A549 (cell line): Measurements from ENCODE around the gene DHX35. TPM values are rescaled to one million over a fixed set of nuclear protein-coding genes. Genes with fewer than 3 reads are reported as not detected.
A peak's percentile ranks its signal among the peaks of the same experiment; 100 is the strongest.

ENCODE experiments used
- EHMT2 ChIP-seq: fragments of 200-600 bp; sonication (generic); IDR thresholded peaks from 2 replicates; pipeline ENCODE4 v1.6.1; 2016; ENCODE audit warnings: antibody characterized with exemption, low read depth, mild to moderate bottlenecking, moderate library complexity
- EP300 ChIP-seq, 2 experiments: fragments of >200 bp; sonication (Bioruptor Twin); formaldehyde crosslinking; IDR thresholded peaks; 2 replicates in 1 of 2; 3 replicates in 1 of 2; pipeline ENCODE4 v1.6.1; 2016 to 2017
- FOSB ChIP-seq: fragments of 250-450 bp; sonication (Bioruptor Pico); IDR thresholded peaks from 2 replicates; pipeline ENCODE4 v1.5.0; 2020; ENCODE audit warnings: mild to moderate bottlenecking, moderate library complexity
- FOXS1 ChIP-seq: fragments of 250-450 bp; sonication (Bioruptor Pico); IDR thresholded peaks from 2 replicates; pipeline ENCODE4 v1.5.0; 2020; ENCODE audit warnings: mild to moderate bottlenecking, moderate library complexity
- GATA3 ChIP-seq: IDR thresholded peaks from 2 replicates; pipeline ENCODE4 v1.6.1; 2012; ENCODE audit warnings: borderline replicate concordance
- HOXA7 ChIP-seq: fragments of 250-450 bp; sonication (Bioruptor Pico); IDR thresholded peaks from 2 replicates; pipeline ENCODE4 v1.5.0; 2020; ENCODE audit warnings: mild to moderate bottlenecking, moderate library complexity
- HOXB5 ChIP-seq: fragments of 250-450 bp; sonication (Bioruptor Pico); IDR thresholded peaks from 2 replicates; pipeline ENCODE4 v1.5.0; 2020; ENCODE audit warnings: mild to moderate bottlenecking, moderate library complexity
- JUN ChIP-seq, 2 experiments: fragments of >200 bp; sonication (Bioruptor Twin); formaldehyde crosslinking; IDR thresholded peaks; 2 replicates in 1 of 2; 3 replicates in 1 of 2; pipeline ENCODE4 v1.6.1; 2016 to 2017
- KDM1A ChIP-seq: fragments of 200-600 bp; sonication (generic); IDR thresholded peaks from 2 replicates; pipeline ENCODE4 v1.6.1; 2016; ENCODE audit warnings: low read depth, mild to moderate bottlenecking
- KDM5A ChIP-seq: fragments of 200-600 bp; sonication (generic); IDR thresholded peaks from 2 replicates; pipeline ENCODE4 v1.6.1; 2016; ENCODE audit warnings: antibody characterized with exemption, mild to moderate bottlenecking
- MAZ ChIP-seq: fragments of 150-350 bp; IDR thresholded peaks from 2 replicates; pipeline ENCODE4 v1.6.1; 2014; ENCODE audit warnings: antibody characterized with exemption, low read depth, low read length, borderline replicate concordance
- NPAS2 ChIP-seq: fragments of 250-450 bp; sonication (Bioruptor Pico); IDR thresholded peaks from 2 replicates; pipeline ENCODE4 v1.8.0; 2022; ENCODE audit warnings: mild to moderate bottlenecking, moderate library complexity, borderline replicate concordance
- NR3C1 ChIP-seq: fragments of >200 bp; sonication (Bioruptor Twin); formaldehyde crosslinking; IDR thresholded peaks from 3 replicates; pipeline ENCODE4 v1.6.1; 2017
- PHF8 ChIP-seq: fragments of 200-600 bp; sonication (generic); IDR thresholded peaks from 2 replicates; pipeline ENCODE4 v1.6.1; 2016; ENCODE audit warnings: low read depth, mild to moderate bottlenecking, antibody characterized with exemption, moderate library complexity, borderline replicate concordance
- POLR2A ChIP-seq: IDR thresholded peaks from 2 replicates; pipeline ENCODE4 v1.6.1; 2012; ENCODE audit warnings: mild to moderate bottlenecking, low read length
- RAD21 ChIP-seq, 2 experiments: fragments of >200 bp in 1 of 2; sonication (Bioruptor Twin) in 1 of 2; formaldehyde crosslinking in 1 of 2; IDR thresholded peaks in 1 of 2; conservative IDR thresholded peaks in 1 of 2; 2 replicates in 1 of 2; 3 replicates in 1 of 2; pipeline ENCODE4 v1.6.1; 2012 to 2018; ENCODE audit warnings: inconsistent platforms in 1 of 2
- RCOR1 ChIP-seq: fragments of 150-350 bp; IDR thresholded peaks from 2 replicates; pipeline ENCODE4 v1.6.1; 2014; ENCODE audit warnings: antibody characterized with exemption, low read length, low read depth
- RNF2 ChIP-seq: fragments of 200-600 bp; sonication (generic); IDR thresholded peaks from 2 replicates; pipeline ENCODE4 v1.6.1; 2016; ENCODE audit warnings: low read depth, mild to moderate bottlenecking, antibody characterized with exemption, moderate library complexity, borderline replicate concordance
- TP53 ChIP-seq: fragments of 250-450 bp; sonication (Bioruptor Pico); IDR thresholded peaks from 2 replicates; pipeline ENCODE4 v1.5.0; 2021; ENCODE audit warnings: mild to moderate bottlenecking, moderate library complexity
- ZC3H11A ChIP-seq: fragments of 450-650 bp; IDR thresholded peaks from 2 replicates; pipeline ENCODE4 v1.6.1; 2014; ENCODE audit warnings: antibody characterized with exemption, mild to moderate bottlenecking
- ZFP36 ChIP-seq: fragments of 450-650 bp; IDR thresholded peaks from 2 replicates; pipeline ENCODE4 v1.6.1; 2014; ENCODE audit warnings: borderline replicate concordance; ENCODE audit not compliant: partially characterized antibody
- ZNF302 ChIP-seq: fragments of 250-450 bp; sonication (Bioruptor Pico); IDR thresholded peaks from 2 replicates; pipeline ENCODE4 v1.9.0; 2021; ENCODE audit warnings: inconsistent platforms, mild to moderate bottlenecking, moderate library complexity
- polyA plus RNA-seq, 4 experiments: library from polyadenylated mRNA; depleted of rRNA in 3 of 4; stranded (reverse); fragments of >200 nt; fragmentation: RNase III in 1 of 4; extraction: RNeasy Plus Mini Kit Qiagen cat#74134 plus additional on column Dnase treatment in 1 of 4; gene quantifications; 2 replicates in 3 of 4; 3 replicates in 1 of 4; pipeline ENCODE4 v1.2.3, GENCODE V29; 2011 to 2017
- TF ChIP-seq, protein P1 (sequence below): fragments of 450-650 bp; IDR thresholded peaks from 2 replicates; pipeline ENCODE4 v1.6.1; 2014; ENCODE audit warnings: antibody characterized with exemption
- TF ChIP-seq, protein P2 (sequence below): IDR thresholded peaks from 2 replicates; pipeline ENCODE4 v1.6.1; 2012
- TF ChIP-seq, protein P3 (sequence below): IDR thresholded peaks from 2 replicates; pipeline ENCODE4 v1.6.1; 2012; ENCODE audit warnings: low read depth, borderline replicate concordance
- TF ChIP-seq, protein P4 (sequence below): fragments of 250-450 bp; sonication (Bioruptor Pico); IDR thresholded peaks from 2 replicates; pipeline ENCODE4 v1.5.0; 2021; ENCODE audit warnings: mild to moderate bottlenecking, moderate library complexity, borderline replicate concordance
- TF ChIP-seq, protein P5 (sequence below): fragments of 150-350 bp; IDR thresholded peaks from 2 replicates; pipeline ENCODE4 v1.6.1; 2014; ENCODE audit warnings: low read depth, mild to moderate bottlenecking, low read length
- TF ChIP-seq, protein P6 (sequence below): fragments of >200 bp; sonication (Bioruptor Twin); formaldehyde crosslinking; IDR thresholded peaks from 2 replicates; pipeline ENCODE4 v1.6.1; 2016
- TF ChIP-seq, protein P7 (sequence below): IDR thresholded peaks from 2 replicates; pipeline ENCODE4 v1.6.1; 2012

The DHX35 gene
- polyA plus RNA-seq, 2 of the 4 experiments (the other 2 are of a cell fraction): 7.7 to 13.8 TPM

DNA sequence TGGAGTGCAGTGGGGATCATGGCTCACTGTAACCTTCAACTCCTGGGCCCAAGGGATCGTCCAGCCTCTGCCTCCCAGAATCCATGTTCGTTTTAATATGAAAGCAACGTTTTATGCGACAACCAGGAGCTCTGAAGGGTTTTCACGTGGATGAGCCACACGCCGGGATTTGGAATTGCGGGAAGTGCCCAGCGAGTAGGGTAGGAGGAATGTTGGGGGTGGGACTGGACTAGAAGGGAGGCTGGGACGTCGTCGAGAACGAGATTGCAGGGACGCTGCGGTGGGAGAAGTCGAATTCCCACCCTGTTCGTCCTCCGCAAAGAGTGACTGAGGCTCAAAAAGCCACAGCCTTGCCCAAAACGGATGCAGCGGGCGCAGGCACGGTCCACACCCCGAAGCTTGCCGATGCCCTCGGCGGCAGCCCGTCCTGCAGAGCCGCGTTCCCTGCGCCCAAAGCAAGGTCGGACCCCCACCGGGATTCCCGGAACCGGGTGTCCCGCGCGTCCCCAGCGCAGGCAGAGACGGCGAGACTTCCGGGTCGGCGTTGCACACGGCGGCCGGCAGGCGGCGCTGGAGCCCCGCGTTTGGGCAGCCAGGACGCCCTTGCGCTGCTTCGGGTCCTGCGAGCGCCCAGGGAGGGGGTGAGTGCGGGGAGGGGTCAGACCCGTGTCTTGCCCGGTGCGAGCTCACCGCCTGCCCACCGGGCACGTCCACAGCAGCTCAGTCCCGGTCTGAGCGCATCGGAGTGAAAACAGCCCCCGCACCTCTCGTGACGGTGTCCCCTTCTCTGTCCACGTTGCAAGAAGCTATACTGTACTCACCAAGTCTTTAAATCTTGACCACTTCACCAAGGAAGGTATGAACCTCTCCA is 87.8 kb downstream of the DHX35 start (continued):
- TF ChIP-seq, protein P1, sequence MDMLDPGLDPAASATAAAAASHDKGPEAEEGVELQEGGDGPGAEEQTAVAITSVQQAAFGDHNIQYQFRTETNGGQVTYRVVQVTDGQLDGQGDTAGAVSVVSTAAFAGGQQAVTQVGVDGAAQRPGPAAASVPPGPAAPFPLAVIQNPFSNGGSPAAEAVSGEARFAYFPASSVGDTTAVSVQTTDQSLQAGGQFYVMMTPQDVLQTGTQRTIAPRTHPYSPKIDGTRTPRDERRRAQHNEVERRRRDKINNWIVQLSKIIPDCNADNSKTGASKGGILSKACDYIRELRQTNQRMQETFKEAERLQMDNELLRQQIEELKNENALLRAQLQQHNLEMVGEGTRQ: no peak
- TF ChIP-seq NR3C1: no peak
- TF ChIP-seq ZFP36: no peak
- TF ChIP-seq, protein P2, sequence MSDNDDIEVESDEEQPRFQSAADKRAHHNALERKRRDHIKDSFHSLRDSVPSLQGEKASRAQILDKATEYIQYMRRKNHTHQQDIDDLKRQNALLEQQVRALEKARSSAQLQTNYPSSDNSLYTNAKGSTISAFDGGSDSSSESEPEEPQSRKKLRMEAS: peak; percentile 82
- no peak for TF ChIP-seq RNF2
- TF ChIP-seq, protein P3, sequence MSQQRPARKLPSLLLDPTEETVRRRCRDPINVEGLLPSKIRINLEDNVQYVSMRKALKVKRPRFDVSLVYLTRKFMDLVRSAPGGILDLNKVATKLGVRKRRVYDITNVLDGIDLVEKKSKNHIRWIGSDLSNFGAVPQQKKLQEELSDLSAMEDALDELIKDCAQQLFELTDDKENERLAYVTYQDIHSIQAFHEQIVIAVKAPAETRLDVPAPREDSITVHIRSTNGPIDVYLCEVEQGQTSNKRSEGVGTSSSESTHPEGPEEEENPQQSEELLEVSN: peak; percentile 59; the same call in 1 of the 2 replicates
- no peak for TF ChIP-seq FOSB
- TF ChIP-seq, protein P4, sequence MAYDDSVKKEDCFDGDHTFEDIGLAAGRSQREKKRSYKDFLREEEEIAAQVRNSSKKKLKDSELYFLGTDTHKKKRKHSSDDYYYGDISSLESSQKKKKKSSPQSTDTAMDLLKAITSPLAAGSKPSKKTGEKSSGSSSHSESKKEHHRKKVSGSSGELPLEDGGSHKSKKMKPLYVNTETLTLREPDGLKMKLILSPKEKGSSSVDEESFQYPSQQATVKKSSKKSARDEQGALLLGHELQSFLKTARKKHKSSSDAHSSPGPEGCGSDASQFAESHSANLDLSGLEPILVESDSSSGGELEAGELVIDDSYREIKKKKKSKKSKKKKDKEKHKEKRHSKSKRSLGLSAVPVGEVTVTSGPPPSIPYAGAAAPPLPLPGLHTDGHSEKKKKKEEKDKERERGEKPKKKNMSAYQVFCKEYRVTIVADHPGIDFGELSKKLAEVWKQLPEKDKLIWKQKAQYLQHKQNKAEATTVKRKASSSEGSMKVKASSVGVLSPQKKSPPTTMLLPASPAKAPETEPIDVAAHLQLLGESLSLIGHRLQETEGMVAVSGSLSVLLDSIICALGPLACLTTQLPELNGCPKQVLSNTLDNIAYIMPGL (CRISPR knock-in tag): no peak
- TF ChIP-seq, protein P5, sequence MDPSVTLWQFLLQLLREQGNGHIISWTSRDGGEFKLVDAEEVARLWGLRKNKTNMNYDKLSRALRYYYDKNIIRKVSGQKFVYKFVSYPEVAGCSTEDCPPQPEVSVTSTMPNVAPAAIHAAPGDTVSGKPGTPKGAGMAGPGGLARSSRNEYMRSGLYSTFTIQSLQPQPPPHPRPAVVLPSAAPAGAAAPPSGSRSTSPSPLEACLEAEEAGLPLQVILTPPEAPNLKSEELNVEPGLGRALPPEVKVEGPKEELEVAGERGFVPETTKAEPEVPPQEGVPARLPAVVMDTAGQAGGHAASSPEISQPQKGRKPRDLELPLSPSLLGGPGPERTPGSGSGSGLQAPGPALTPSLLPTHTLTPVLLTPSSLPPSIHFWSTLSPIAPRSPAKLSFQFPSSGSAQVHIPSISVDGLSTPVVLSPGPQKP: no peak
- TF ChIP-seq RCOR1: no peak
- no peak for TF ChIP-seq NPAS2 (CRISPR knock-in tag)
- TF ChIP-seq, protein P6, sequence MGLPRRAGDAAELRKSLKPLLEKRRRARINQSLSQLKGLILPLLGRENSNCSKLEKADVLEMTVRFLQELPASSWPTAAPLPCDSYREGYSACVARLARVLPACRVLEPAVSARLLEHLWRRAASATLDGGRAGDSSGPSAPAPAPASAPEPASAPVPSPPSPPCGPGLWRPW: no peak
- no peak; a peak in 1 of 5 replicates for TF ChIP-seq JUN (IDR thresholded peaks at IDR 0.05)
- peak; percentile 80 for TF ChIP-seq POLR2A
- peak; percentile 65 for TF ChIP-seq KDM5A
- TF ChIP-seq PHF8: peak; percentile 33; the same call in 1 of the 2 replicates
- no peak for TF ChIP-seq HOXB5 (CRISPR knock-in tag)
- TF ChIP-seq EHMT2: no peak
- no peak for TF ChIP-seq MAZ
- TF ChIP-seq, protein P7, sequence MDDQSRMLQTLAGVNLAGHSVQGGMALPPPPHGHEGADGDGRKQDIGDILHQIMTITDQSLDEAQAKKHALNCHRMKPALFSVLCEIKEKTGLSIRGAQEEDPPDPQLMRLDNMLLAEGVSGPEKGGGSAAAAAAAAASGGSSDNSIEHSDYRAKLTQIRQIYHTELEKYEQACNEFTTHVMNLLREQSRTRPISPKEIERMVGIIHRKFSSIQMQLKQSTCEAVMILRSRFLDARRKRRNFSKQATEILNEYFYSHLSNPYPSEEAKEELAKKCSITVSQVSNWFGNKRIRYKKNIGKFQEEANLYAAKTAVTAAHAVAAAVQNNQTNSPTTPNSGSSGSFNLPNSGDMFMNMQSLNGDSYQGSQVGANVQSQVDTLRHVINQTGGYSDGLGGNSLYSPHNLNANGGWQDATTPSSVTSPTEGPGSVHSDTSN: no peak
- TF ChIP-seq EP300 (IDR thresholded peaks at IDR 0.05): no peak
- TF ChIP-seq HOXA7 (CRISPR knock-in tag): no peak
- no peak for TF ChIP-seq ZC3H11A
- no peak for TF ChIP-seq FOXS1 (CRISPR knock-in tag)
- no peak for TF ChIP-seq ZNF302 (CRISPR knock-in tag)
- TF ChIP-seq GATA3: no peak
- TF ChIP-seq KDM1A: no peak
- TF ChIP-seq RAD21 (conservative IDR thresholded peaks at IDR 0.05 in 1 of 2, IDR thresholded peaks at IDR 0.05 in 1 of 2): peak; percentile 82 to 93
- TF ChIP-seq TP53: no peak
